Fibroblast of gingiva (primary cell): ENCODE measurements around the gene XKR7.

Source experiments
- DNase-seq: peaks from one replicate; pipeline ENCODE4 v3.0.0-alpha.2; 2011; ENCODE audit warnings: low read depth

The XKR7 gene

GRCh38 chr20:32040142-32040953, 72.4 kb downstream of the XKR7 start:
- DNase-seq, result no peak

- no peak for DNase-seq
These were observed 78.0 kb downstream of the XKR7 start for GRCh38 chr20:32045999-32046398.

GRCh38 chr20:32050324-32050841, 82.4 kb downstream of the XKR7 start:
- DNase-seq, result no peak

- no peak for DNase-seq
These were observed 83.1 kb downstream of the XKR7 start for GRCh38 chr20:32050851-32051556.

GRCh38 chr20:32051720-32052089, 83.8 kb downstream of the XKR7 start:
- no peak for DNase-seq

GRCh38 chr20:32052090-32052777, 84.3 kb downstream of the XKR7 start, which contains the start of gene HCK:
Gene HCK, plus strand, starts transcription at chr20:32052242.
- DNase-seq, result no peak

- DNase-seq, result no peak
These were observed 84.9 kb downstream of the XKR7 start for GRCh38 chr20:32052778-32053362.
